ENCODE measurements around the gene STAG1.

DNA sequence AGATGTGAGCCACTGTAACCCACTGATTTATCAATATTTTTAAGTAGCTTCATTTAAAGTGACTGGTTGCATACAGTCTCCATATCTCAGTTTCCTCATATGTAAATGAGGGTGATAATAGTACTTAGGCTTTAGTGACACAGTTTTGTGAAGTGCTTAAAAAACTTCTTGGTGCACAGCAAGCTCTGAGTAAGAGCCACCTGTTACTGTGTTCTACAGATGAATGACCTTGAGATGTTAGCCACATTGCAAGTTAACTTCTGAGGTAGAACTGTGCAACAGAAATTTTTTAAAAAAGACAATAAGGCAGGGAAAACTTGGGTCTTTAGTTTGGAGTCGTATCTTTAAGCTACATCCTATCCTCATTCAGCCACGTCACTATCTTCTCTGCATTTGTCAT lies 458.9 kb downstream of the STAG1 start:
- TF ChIP-seq, protein P1, sequence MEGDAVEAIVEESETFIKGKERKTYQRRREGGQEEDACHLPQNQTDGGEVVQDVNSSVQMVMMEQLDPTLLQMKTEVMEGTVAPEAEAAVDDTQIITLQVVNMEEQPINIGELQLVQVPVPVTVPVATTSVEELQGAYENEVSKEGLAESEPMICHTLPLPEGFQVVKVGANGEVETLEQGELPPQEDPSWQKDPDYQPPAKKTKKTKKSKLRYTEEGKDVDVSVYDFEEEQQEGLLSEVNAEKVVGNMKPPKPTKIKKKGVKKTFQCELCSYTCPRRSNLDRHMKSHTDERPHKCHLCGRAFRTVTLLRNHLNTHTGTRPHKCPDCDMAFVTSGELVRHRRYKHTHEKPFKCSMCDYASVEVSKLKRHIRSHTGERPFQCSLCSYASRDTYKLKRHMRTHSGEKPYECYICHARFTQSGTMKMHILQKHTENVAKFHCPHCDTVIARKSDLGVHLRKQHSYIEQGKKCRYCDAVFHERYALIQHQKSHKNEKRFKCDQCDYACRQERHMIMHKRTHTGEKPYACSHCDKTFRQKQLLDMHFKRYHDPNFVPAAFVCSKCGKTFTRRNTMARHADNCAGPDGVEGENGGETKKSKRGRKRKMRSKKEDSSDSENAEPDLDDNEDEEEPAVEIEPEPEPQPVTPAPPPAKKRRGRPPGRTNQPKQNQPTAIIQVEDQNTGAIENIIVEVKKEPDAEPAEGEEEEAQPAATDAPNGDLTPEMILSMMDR (conservative IDR thresholded peaks at IDR 0.05 in 1 of 2, IDR thresholded peaks at IDR 0.05 in 1 of 2; ENCODE audit: low read depth in 1 of 2, low read length in 2 of 2), result no peak
- TF ChIP-seq EZH2 (IDR thresholded peaks at IDR 0.05; ENCODE audit: low read length, missing control alignments), result no peak

Measured in fibroblast of lung (primary cell).